LNCAP (cell line): ENCODE results near the gene KLHL18.
A peak's percentile ranks its signal among the peaks of the same experiment; 100 is the strongest.

Experiments used
- TF ChIP-seq, protein P1 (sequence below): fragments of 450-650 bp; IDR thresholded peaks from 2 replicates; pipeline ENCODE4 v1.5.1; 2017; ENCODE audit warnings: mild to moderate bottlenecking

The KLHL18 gene

GRCh38 chr3:47367631-47368030 is 84.9 kb downstream of the KLHL18 start:
- TF ChIP-seq, protein P1, sequence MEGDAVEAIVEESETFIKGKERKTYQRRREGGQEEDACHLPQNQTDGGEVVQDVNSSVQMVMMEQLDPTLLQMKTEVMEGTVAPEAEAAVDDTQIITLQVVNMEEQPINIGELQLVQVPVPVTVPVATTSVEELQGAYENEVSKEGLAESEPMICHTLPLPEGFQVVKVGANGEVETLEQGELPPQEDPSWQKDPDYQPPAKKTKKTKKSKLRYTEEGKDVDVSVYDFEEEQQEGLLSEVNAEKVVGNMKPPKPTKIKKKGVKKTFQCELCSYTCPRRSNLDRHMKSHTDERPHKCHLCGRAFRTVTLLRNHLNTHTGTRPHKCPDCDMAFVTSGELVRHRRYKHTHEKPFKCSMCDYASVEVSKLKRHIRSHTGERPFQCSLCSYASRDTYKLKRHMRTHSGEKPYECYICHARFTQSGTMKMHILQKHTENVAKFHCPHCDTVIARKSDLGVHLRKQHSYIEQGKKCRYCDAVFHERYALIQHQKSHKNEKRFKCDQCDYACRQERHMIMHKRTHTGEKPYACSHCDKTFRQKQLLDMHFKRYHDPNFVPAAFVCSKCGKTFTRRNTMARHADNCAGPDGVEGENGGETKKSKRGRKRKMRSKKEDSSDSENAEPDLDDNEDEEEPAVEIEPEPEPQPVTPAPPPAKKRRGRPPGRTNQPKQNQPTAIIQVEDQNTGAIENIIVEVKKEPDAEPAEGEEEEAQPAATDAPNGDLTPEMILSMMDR: no peak

DNA sequence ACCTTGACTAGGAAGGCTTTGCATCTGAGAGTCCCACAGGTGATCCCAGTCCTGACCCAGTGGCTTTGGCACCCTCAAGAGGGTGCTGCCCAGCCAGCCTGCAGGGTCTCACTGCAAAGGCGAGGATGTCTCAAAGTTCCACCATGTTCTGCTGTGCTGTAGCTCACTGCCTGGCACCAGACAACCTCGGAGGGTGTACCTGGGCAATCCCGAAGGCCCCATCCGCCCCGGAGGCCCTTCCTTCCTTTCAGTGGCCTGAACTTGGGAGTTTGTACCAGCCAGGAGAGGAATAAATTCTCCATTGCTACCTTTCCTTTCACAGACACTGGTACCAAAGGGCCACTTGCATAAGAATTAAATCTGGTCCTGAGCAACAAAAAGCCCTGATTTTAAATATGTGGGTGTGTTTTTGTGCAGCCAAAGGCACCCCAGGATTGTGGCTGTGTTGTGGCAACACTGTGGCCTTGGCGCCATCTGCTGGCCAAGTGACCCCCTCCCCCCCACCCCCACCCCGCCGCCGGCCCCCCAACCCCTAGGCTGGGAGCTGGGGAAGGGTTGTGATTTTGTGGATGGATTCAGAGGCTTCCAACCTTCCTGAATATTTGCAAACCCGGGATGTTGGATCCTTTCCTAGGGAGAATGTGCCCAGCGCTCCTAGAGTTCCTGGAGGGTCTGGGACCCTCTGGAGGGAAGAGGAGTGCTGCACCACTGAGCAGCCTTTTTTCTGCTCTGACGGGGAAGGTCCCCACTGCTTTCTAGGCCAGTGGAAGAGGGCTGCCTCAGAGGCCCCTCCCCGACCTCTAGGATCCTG is 88.3 kb downstream of the KLHL18 start:
- TF ChIP-seq, protein P1: peak; percentile 67

- TF ChIP-seq, protein P1: no peak
Measured at GRCh38 chr3:47374587-47374986, 91.8 kb downstream of the KLHL18 start.

GRCh38 chr3:47376393-47376792 is 93.6 kb downstream of the KLHL18 start:
- TF ChIP-seq, protein P1: no peak

DNA sequence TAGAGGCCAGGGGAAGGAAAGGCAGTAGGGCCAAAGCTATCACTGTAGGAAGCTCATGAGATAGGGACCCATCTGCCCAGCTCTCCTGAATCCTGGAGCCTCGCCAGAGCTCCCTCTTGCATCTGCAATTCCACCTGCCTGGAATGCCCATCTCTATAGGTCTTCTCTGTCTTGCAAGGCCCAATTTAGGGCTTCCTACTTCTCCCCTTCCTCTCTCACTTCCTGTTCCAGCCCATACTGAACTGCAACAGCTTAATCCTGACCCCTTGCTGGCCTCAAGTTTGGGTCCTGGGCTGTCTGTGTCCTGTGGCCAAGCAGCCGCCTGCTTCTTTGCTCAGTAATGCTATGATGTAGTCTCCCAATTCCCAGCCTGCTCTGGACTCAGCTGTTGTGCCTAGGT is 94.4 kb downstream of the KLHL18 start:
- TF ChIP-seq, protein P1: no peak

DNA sequence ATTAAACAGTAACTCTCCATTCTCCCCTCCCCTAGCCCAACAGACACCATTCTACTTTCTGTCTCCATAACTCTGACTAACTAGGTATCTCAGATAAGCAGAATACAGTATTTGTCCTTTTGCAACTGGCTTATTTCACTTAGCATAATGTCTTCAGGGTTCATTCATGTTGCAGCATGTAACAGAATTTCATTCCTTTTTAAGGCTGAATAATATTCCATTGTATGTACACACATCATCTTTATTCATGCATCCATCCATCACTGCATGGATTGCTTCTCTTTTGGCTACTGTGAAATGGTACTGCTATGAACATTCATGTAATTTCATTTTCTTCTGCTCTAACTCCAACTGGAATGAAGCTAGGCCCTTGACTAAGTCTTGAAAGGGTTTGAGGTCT is 96.1 kb downstream of the KLHL18 start:
- TF ChIP-seq, protein P1: no peak

GRCh38 chr3:47379411-47379899 is 96.7 kb downstream of the KLHL18 start:
- TF ChIP-seq, protein P1: no peak
